Astrocyte of the cerebellum (primary cell): ENCODE data around the gene TMEM183A.

Source experiments
- DNase-seq: peaks from one replicate; pipeline ENCODE4 v3.0.0-alpha.2; 2011; ENCODE audit warnings: low read depth
- H3K4me3 ChIP-seq: 2 replicates; pipeline ENCODE4 v1.5.1; 2011; ENCODE audit warnings: mild to moderate bottlenecking, low read depth, low read length, moderate library complexity
- in situ Hi-C: cut with HindIII; loops from 2 replicates; pipeline ENCODE4 v1.10.0; 2017; ENCODE audit warnings: low sequenced_read_pairs
- TF ChIP-seq, protein P1 (sequence below): IDR thresholded peaks from 2 replicates; pipeline ENCODE4 v1.5.1; 2012; ENCODE audit warnings: low read length, low read depth, moderate library complexity, mild to moderate bottlenecking; ENCODE audit errors: missing control alignments

Gene TMEM183A

DNA sequence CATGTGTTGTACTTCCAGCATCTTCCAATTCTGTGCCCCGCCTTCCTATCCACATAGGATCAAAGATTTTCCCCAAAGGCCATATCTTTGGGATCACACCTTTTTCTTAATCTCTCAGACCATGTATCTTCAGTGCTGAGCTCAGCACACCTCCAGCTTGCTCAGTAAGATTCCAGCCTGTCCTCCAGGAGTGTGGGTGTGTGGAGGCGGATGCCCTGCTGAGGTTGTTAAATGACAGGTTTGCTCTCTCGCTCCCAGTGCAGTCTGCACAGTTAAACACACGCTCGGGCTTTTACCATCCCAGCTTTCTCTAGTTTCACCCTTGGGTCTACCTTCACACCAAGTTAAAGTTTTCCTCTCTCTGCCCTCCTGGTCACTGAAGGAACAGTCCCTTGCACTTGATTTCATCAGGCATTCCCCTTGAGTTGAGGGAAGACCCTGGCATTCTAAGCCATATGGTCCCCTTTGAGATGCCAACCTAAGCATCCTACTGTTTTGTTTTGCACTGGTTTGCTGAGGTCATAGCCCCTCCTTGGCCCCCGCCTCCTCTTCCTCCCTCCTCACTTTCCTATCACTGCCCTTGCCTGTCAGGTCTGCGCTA, 64.9 kb downstream of the TMEM183A start:
- no peak overlapping the region for H3K4me3 ChIP-seq
- DNase-seq, result no peak
- TF ChIP-seq, protein P1, sequence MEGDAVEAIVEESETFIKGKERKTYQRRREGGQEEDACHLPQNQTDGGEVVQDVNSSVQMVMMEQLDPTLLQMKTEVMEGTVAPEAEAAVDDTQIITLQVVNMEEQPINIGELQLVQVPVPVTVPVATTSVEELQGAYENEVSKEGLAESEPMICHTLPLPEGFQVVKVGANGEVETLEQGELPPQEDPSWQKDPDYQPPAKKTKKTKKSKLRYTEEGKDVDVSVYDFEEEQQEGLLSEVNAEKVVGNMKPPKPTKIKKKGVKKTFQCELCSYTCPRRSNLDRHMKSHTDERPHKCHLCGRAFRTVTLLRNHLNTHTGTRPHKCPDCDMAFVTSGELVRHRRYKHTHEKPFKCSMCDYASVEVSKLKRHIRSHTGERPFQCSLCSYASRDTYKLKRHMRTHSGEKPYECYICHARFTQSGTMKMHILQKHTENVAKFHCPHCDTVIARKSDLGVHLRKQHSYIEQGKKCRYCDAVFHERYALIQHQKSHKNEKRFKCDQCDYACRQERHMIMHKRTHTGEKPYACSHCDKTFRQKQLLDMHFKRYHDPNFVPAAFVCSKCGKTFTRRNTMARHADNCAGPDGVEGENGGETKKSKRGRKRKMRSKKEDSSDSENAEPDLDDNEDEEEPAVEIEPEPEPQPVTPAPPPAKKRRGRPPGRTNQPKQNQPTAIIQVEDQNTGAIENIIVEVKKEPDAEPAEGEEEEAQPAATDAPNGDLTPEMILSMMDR, result no peak
- in situ Hi-C loops, result no loop called here

DNA sequence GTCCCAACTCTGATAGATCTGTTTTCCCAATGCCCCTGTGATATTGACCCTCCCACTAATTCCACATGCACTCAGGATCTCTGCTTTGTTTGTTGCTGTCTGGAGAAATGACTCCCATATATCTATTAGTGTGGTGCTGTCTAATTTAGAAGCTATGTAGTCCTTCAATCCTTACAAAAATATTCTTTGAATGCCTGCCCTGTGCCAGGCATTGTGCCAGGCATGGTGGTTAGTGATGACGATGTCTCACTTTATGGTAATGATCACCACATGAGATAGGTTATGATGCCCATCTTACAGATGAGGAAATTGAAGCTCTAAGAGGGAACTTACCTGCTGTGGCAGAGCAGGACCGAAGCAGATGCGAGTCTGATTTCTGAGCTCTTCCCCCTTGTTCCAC, 65.7 kb downstream of the TMEM183A start:
- TF ChIP-seq, protein P1, result no peak
- no peak overlapping the region for H3K4me3 ChIP-seq
- no peak for DNase-seq
- in situ Hi-C loops, result no loop called here

DNA sequence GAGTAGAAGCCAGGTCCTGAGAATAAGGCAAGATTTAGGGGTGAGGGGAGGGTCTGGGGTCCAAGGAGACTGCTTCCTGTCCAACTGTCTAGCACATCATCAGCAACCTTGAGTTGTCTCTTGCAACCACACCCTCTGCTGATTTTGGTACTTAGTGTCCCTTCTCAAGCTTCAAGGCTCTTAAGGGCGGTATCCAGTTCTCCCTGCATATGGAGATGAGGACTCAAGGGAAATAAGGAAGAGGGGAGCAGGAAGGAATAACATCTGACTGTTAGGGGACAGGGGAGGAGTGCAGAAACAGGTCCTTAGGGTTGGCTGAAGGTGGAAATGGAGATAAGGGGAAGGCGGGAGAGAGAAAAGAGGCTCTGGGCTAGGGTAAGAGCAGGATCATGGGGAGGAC, 66.3 kb downstream of the TMEM183A start:
- DNase-seq, result no peak
- TF ChIP-seq, protein P1, result no peak

More for the DNA sequence above, 66.3 kb downstream of the TMEM183A start:
- in situ Hi-C loops, result no loop called here
- no peak overlapping the region for H3K4me3 ChIP-seq
